ENCODE measurements around the gene SLC44A4.

- TF ChIP-seq CTCF (IDR thresholded peaks at IDR 0.05) (no peak), POLR2A (IDR thresholded peaks at IDR 0.05) (no peak), POLR2AphosphoS5 (IDR thresholded peaks at IDR 0.05; ENCODE audit: insufficient read depth in 1 of 2, low read depth in 1 of 2) (no peak)
Observed at GRCh38 chr6:31875877-31876276, 2.9 kb downstream of the SLC44A4 start.

All from vagina (tissue), 2 donors.